ENCODE measurements around the gene FAM117B.
"Not testable (repeated sequence)": the region's sequence is repeated elsewhere in the genome, so short reads cannot be mapped to it uniquely, and the experiment has no call there.

Gene FAM117B

GRCh38 chr2:202778217-202778616 is 143.4 kb downstream of the FAM117B start:
- no peaks in the 10 kb centered on the region for H3K4me1 ChIP-seq (ENCODE audit: control insufficient read depth, insufficient read depth, low read length)
- H3K9ac ChIP-seq (ENCODE audit: low read depth, low read length) = no peak overlapping the region
- H3K9me3 ChIP-seq (ENCODE audit: control insufficient read depth, insufficient read depth, low read length) = no peaks in the 10 kb centered on the region
- no peak overlapping the region for H3K4me3 ChIP-seq (ENCODE audit: low read depth, low read length)
- no peaks in the 10 kb centered on the region for H3K27me3 ChIP-seq (ENCODE audit: control insufficient read depth, insufficient read depth, low read length)
- H3K36me3 ChIP-seq (ENCODE audit: control insufficient read depth, insufficient read depth, low read length) = peaks cover 20% of the 10 kb centered on the region
- H3K27ac ChIP-seq (ENCODE audit: low read depth, low read length) = no peak overlapping the region

GRCh38 chr2:202780514-202781021 is 145.8 kb downstream of the FAM117B start:
- Histone ChIP-seq H3K27ac (ENCODE audit: low read depth, low read length) (no peak overlapping the region), H3K27me3 (ENCODE audit: control insufficient read depth, insufficient read depth, low read length) (no peaks in the 10 kb centered on the region), H3K4me3 (ENCODE audit: low read depth, low read length) (no peak overlapping the region), H3K9me3 (ENCODE audit: control insufficient read depth, insufficient read depth, low read length) (no peaks in the 10 kb centered on the region), H3K36me3 (ENCODE audit: control insufficient read depth, insufficient read depth, low read length) (peaks cover 11% of the 10 kb centered on the region; the same call in 1 of the 2 replicates), H3K9ac (ENCODE audit: low read depth, low read length) (no peak overlapping the region), H3K4me1 (ENCODE audit: control insufficient read depth, insufficient read depth, low read length) (no peaks in the 10 kb centered on the region)

- Histone ChIP-seq H3K27me3 (ENCODE audit: control insufficient read depth, insufficient read depth, low read length) (no peaks in the 10 kb centered on the region), H3K4me1 (ENCODE audit: control insufficient read depth, insufficient read depth, low read length) (no peaks in the 10 kb centered on the region), H3K4me3 (ENCODE audit: low read depth, low read length) (no peak overlapping the region), H3K27ac (ENCODE audit: low read depth, low read length) (no peak overlapping the region), H3K36me3 (ENCODE audit: control insufficient read depth, insufficient read depth, low read length) (peaks cover 11% of the 10 kb centered on the region; the same call in 1 of the 2 replicates), H3K9ac (ENCODE audit: low read depth, low read length) (no peak overlapping the region), H3K9me3 (ENCODE audit: control insufficient read depth, insufficient read depth, low read length) (no peaks in the 10 kb centered on the region)
Observed at GRCh38 chr2:202782940-202783558, 148.3 kb downstream of the FAM117B start.

GRCh38 chr2:202786842-202787241 is 152.1 kb downstream of the FAM117B start:
- Histone ChIP-seq H3K4me1 (ENCODE audit: control insufficient read depth, insufficient read depth, low read length) (no peaks in the 10 kb centered on the region), H3K27ac (ENCODE audit: low read depth, low read length) (no peak overlapping the region), H3K27me3 (ENCODE audit: control insufficient read depth, insufficient read depth, low read length) (no peaks in the 10 kb centered on the region), H3K4me3 (ENCODE audit: low read depth, low read length) (no peak overlapping the region), H3K36me3 (ENCODE audit: control insufficient read depth, insufficient read depth, low read length) (no peaks in the 10 kb centered on the region; the same call in 1 of the 2 replicates), H3K9ac (ENCODE audit: low read depth, low read length) (no peak overlapping the region), H3K9me3 (ENCODE audit: control insufficient read depth, insufficient read depth, low read length) (no peaks in the 10 kb centered on the region)

GRCh38 chr2:202790676-202791075 is 155.9 kb downstream of the FAM117B start:
- no peak overlapping the region for H3K27ac ChIP-seq (ENCODE audit: low read depth, low read length)
- H3K27me3 ChIP-seq (ENCODE audit: control insufficient read depth, insufficient read depth, low read length) = no peaks in the 10 kb centered on the region
- H3K9ac ChIP-seq (ENCODE audit: low read depth, low read length) = no peak overlapping the region
- H3K4me3 ChIP-seq (ENCODE audit: low read depth, low read length) = no peak overlapping the region
- H3K9me3 ChIP-seq (ENCODE audit: control insufficient read depth, insufficient read depth, low read length) = no peaks in the 10 kb centered on the region
- no peaks in the 10 kb centered on the region; the same call in 1 of the 2 replicates for H3K36me3 ChIP-seq (ENCODE audit: control insufficient read depth, insufficient read depth, low read length)
- H3K4me1 ChIP-seq (ENCODE audit: control insufficient read depth, insufficient read depth, low read length) = no peaks in the 10 kb centered on the region

GRCh38 chr2:202797944-202798343 is 163.2 kb downstream of the FAM117B start:
- H3K4me1 ChIP-seq (ENCODE audit: control insufficient read depth, insufficient read depth, low read length) = peaks cover 13% of the 10 kb centered on the region; the same call in 1 of the 2 replicates
- no peaks in the 10 kb centered on the region for H3K9me3 ChIP-seq (ENCODE audit: control insufficient read depth, insufficient read depth, low read length)
- no peaks in the 10 kb centered on the region for H3K36me3 ChIP-seq (ENCODE audit: control insufficient read depth, insufficient read depth, low read length)
- H3K9ac ChIP-seq (ENCODE audit: low read depth, low read length) = no peak overlapping the region
- no peak overlapping the region for H3K4me3 ChIP-seq (ENCODE audit: low read depth, low read length)
- H3K27me3 ChIP-seq (ENCODE audit: control insufficient read depth, insufficient read depth, low read length) = no peaks in the 10 kb centered on the region
- no peak overlapping the region for H3K27ac ChIP-seq (ENCODE audit: low read depth, low read length)

- not testable (repeated sequence) for H3K27me3 ChIP-seq (ENCODE audit: control insufficient read depth, insufficient read depth, low read length); H3K9ac ChIP-seq (ENCODE audit: low read depth, low read length); H3K4me3 ChIP-seq (ENCODE audit: low read depth, low read length); H3K27ac ChIP-seq (ENCODE audit: low read depth, low read length); H3K9me3 ChIP-seq (ENCODE audit: control insufficient read depth, insufficient read depth, low read length); H3K36me3 ChIP-seq (ENCODE audit: control insufficient read depth, insufficient read depth, low read length)
- H3K4me1 ChIP-seq (ENCODE audit: control insufficient read depth, insufficient read depth, low read length) = peaks cover 19% of the 10 kb centered on the region
Observed at GRCh38 chr2:202805911-202806310, 171.1 kb downstream of the FAM117B start.

- H3K9me3 ChIP-seq (ENCODE audit: control insufficient read depth, insufficient read depth, low read length); H3K4me1 ChIP-seq (ENCODE audit: control insufficient read depth, insufficient read depth, low read length); H3K4me3 ChIP-seq (ENCODE audit: low read depth, low read length); H3K27ac ChIP-seq (ENCODE audit: low read depth, low read length); H3K27me3 ChIP-seq (ENCODE audit: control insufficient read depth, insufficient read depth, low read length); H3K9ac ChIP-seq (ENCODE audit: low read depth, low read length); H3K36me3 ChIP-seq (ENCODE audit: control insufficient read depth, insufficient read depth, low read length): not testable (repeated sequence)
Observed at GRCh38 chr2:202807431-202808138, 172.8 kb downstream of the FAM117B start.

GRCh38 chr2:202808754-202809153 is 174.0 kb downstream of the FAM117B start:
- H3K9ac ChIP-seq (ENCODE audit: low read depth, low read length) = no peak overlapping the region
- no peak overlapping the region for H3K27ac ChIP-seq (ENCODE audit: low read depth, low read length)
- peaks cover 7% of the 10 kb centered on the region for H3K4me1 ChIP-seq (ENCODE audit: control insufficient read depth, insufficient read depth, low read length)
- H3K27me3 ChIP-seq (ENCODE audit: control insufficient read depth, insufficient read depth, low read length) = no peaks in the 10 kb centered on the region
- H3K9me3 ChIP-seq (ENCODE audit: control insufficient read depth, insufficient read depth, low read length) = 0 out of 2 replicates have a peak, but pooled peaks cover 2% of the 10 kb centered on the region
- H3K36me3 ChIP-seq (ENCODE audit: control insufficient read depth, insufficient read depth, low read length) = no peaks in the 10 kb centered on the region
- H3K4me3 ChIP-seq (ENCODE audit: low read depth, low read length) = no peak overlapping the region

- Histone ChIP-seq H3K36me3 (ENCODE audit: control insufficient read depth, insufficient read depth, low read length) (no peaks in the 10 kb centered on the region), H3K27ac (ENCODE audit: low read depth, low read length) (no peak overlapping the region), H3K4me1 (ENCODE audit: control insufficient read depth, insufficient read depth, low read length) (no peaks in the 10 kb centered on the region), H3K9ac (ENCODE audit: low read depth, low read length) (no peak overlapping the region), H3K9me3 (ENCODE audit: control insufficient read depth, insufficient read depth, low read length) (0 out of 2 replicates have a peak, but pooled peaks cover 2% of the 10 kb centered on the region), H3K4me3 (ENCODE audit: low read depth, low read length) (no peak overlapping the region), H3K27me3 (ENCODE audit: control insufficient read depth, insufficient read depth, low read length) (no peaks in the 10 kb centered on the region)
Observed at GRCh38 chr2:202813387-202813786, 178.6 kb downstream of the FAM117B start.

GRCh38 chr2:202814226-202814625 is 179.5 kb downstream of the FAM117B start:
- no peaks in the 10 kb centered on the region for H3K4me1 ChIP-seq (ENCODE audit: control insufficient read depth, insufficient read depth, low read length)
- H3K36me3 ChIP-seq (ENCODE audit: control insufficient read depth, insufficient read depth, low read length) = no peaks in the 10 kb centered on the region
- no peak overlapping the region for H3K27ac ChIP-seq (ENCODE audit: low read depth, low read length)
- H3K9me3 ChIP-seq (ENCODE audit: control insufficient read depth, insufficient read depth, low read length) = 0 out of 2 replicates have a peak, but pooled peaks cover 2% of the 10 kb centered on the region
- no peak overlapping the region for H3K4me3 ChIP-seq (ENCODE audit: low read depth, low read length)
- no peak overlapping the region for H3K9ac ChIP-seq (ENCODE audit: low read depth, low read length)
- H3K27me3 ChIP-seq (ENCODE audit: control insufficient read depth, insufficient read depth, low read length) = no peaks in the 10 kb centered on the region

Data from HUES48 (cell line).